HepG2 (cell line): ENCODE data around the gene PSMC3IP. TPM values are rescaled to one million over a fixed set of nuclear protein-coding genes. Genes with fewer than 3 reads are reported as not detected.
A peak's percentile ranks its signal among the peaks of the same experiment; 100 is the strongest.

Experiments used
- ATAC-seq: fragments of 200-7000 bp; cut with Tn5 transposase; 3 replicates; pipeline ENCODE4 v1.9.1; 2020; ENCODE audit warnings: mild to moderate bottlenecking, moderate library complexity
- BruUV-seq: library from RNA; stranded (reverse); fragments of 400-500 nt; replicated peaks from 2 replicates; lab custom pipeline; 2021; lab: Mats Ljungman, UMichigan
- CTCF ChIA-PET: fragments of 300-600 bp; formaldehyde crosslinking; extraction: SDS; loops from one replicate; lab custom pipeline; 2021; ENCODE audit warnings: low total read pairs, inconsistent platforms, low intra/inter-chr PET ratio; lab: Yijun Ruan, JAX
- POLR2A ChIA-PET: fragments of 350-600 bp; sonication (Branson Sonifier 250); formaldehyde crosslinking; loops from one replicate; lab custom pipeline; 2020; ENCODE audit warnings: antibody characterized with exemption, inconsistent platforms; lab: Yijun Ruan, JAX
- DNase-seq: peaks from one replicate; pipeline ENCODE4 v3.0.0-alpha.2; 2015; ENCODE audit warnings: low spot score
- FAIRE-seq: peaks from 3 replicates; lab custom pipeline; 2011; peaks lifted over from hg19 to GRCh38; lab: Jason Lieb, UNC
- H2AFZ ChIP-seq: one replicate; pipeline ENCODE4 v1.6.1; 2011; ENCODE audit warnings: low read length, inconsistent platforms
- H3K27ac ChIP-seq: fragments of 300-600 bp; 3 replicates; pipeline ENCODE4 v1.8.0; 2011; ENCODE audit warnings: mixed run types, mild to moderate bottlenecking, mixed read lengths, low read length, inconsistent platforms; ENCODE audit not compliant: insufficient read depth; ENCODE audit errors: extremely low read length
- H3K27me3 ChIP-seq, 2 experiments: fragments of 200-600 bp in 1 of 2; 2 replicates in 1 of 2; 3 replicates in 1 of 2; pipeline versions ENCODE4 v1.6.0 to v1.8.0; 2011; ENCODE audit warnings: low read length in 2 of 2, mild to moderate bottlenecking in 2 of 2, moderate library complexity in 2 of 2, inconsistent platforms in 1 of 2; ENCODE audit not compliant: insufficient read depth in 2 of 2, control insufficient read depth in 1 of 2
- H3K36me3 ChIP-seq, 2 experiments: fragments of 200-600 bp in 1 of 2; replicated peaks in 1 of 2; 2 replicates in 1 of 2; 3 replicates in 1 of 2; pipeline versions ENCODE4 v1.5.1 to v1.8.0; 2011; ENCODE audit warnings: low read length in 2 of 2, inconsistent platforms in 1 of 2; ENCODE audit not compliant: insufficient read depth in 2 of 2, control insufficient read depth in 1 of 2
- H3K4me1 ChIP-seq: 2 replicates; pipeline ENCODE4 v1.5.1; 2012; ENCODE audit warnings: low read length, inconsistent platforms; ENCODE audit not compliant: insufficient read depth
- H3K4me2 ChIP-seq: 2 replicates; pipeline ENCODE4 v1.6.0; 2011; ENCODE audit warnings: low read depth, low read length, inconsistent platforms
- H3K4me3 ChIP-seq, 3 experiments: fragments of 200-600 bp in 1 of 3; sonication (generic), shearing (Covaris generic) in 1 of 3; replicated peaks in 1 of 3; 2 replicates each; pipeline ENCODE4 v1.5.1; 2011 to 2016; ENCODE audit warnings: low read length in 3 of 3, inconsistent platforms in 2 of 3, low read depth in 2 of 3, mild to moderate bottlenecking in 2 of 3, control low read depth in 1 of 3, mixed read lengths in 1 of 3; ENCODE audit not compliant: insufficient read depth in 1 of 3
- H3K79me2 ChIP-seq: one replicate; pipeline ENCODE4 v1.6.1; 2011; ENCODE audit warnings: low read length, inconsistent platforms; ENCODE audit not compliant: insufficient read depth
- H3K9ac ChIP-seq: 2 replicates; pipeline ENCODE4 v1.6.0; 2011; ENCODE audit warnings: mild to moderate bottlenecking, low read depth, low read length, inconsistent platforms; ENCODE audit not compliant: insufficient read depth
- H3K9me3 ChIP-seq: 2 replicates; pipeline ENCODE4 v1.5.1; 2012; ENCODE audit warnings: mild to moderate bottlenecking, low read length
- H4K20me1 ChIP-seq: 2 replicates; pipeline ENCODE4 v1.6.0; 2011; ENCODE audit warnings: inconsistent platforms, mild to moderate bottlenecking, low read length, moderate library complexity; ENCODE audit not compliant: insufficient read depth
- ARID4A ChIP-seq: sonication (generic); formaldehyde crosslinking; IDR thresholded peaks from 2 replicates; pipeline ENCODE4 v1.5.0; 2020; ENCODE audit warnings: mild to moderate bottlenecking, missing genetic modification reagents, borderline replicate concordance
- ARNTL ChIP-seq: sonication (generic); formaldehyde crosslinking; IDR thresholded peaks from 2 replicates; pipeline ENCODE4 v1.4.0; 2020; ENCODE audit warnings: mild to moderate bottlenecking, missing genetic modification reagents
- DBP ChIP-seq: sonication (generic); formaldehyde crosslinking; IDR thresholded peaks from 2 replicates; pipeline ENCODE4 v1.4.0; 2020; ENCODE audit warnings: missing genetic modification reagents; ENCODE audit errors: not compliant biosample characterization
- GATAD2A ChIP-seq: IDR thresholded peaks from 2 replicates; pipeline ENCODE4 v1.6.1; 2016
- HIC2 ChIP-seq: sonication (generic); formaldehyde crosslinking; IDR thresholded peaks from 2 replicates; pipeline ENCODE4 v1.9.0; 2022; ENCODE audit warnings: low read depth, missing genetic modification reagents
- RXRB ChIP-seq: IDR thresholded peaks from 2 replicates; pipeline ENCODE4 v1.6.1; 2016; ENCODE audit warnings: borderline replicate concordance, missing genetic modification reagents, missing compliant biosample characterization
- SALL1 ChIP-seq: sonication (generic); formaldehyde crosslinking; IDR thresholded peaks from 2 replicates; pipeline ENCODE4 v1.8.0; 2022; ENCODE audit warnings: mild to moderate bottlenecking, missing genetic modification reagents
- ZNF280D ChIP-seq: sonication (generic); formaldehyde crosslinking; IDR thresholded peaks from 2 replicates; pipeline ENCODE4 v1.5.1; 2020; ENCODE audit warnings: mild to moderate bottlenecking, missing genetic modification reagents
- ZNF691 ChIP-seq: sonication (generic); formaldehyde crosslinking; IDR thresholded peaks from 2 replicates; pipeline ENCODE4 v1.4.0; 2020; ENCODE audit warnings: missing genetic modification reagents, low read depth, mild to moderate bottlenecking, borderline replicate concordance
- ZNF788 ChIP-seq: sonication (generic); formaldehyde crosslinking; IDR thresholded peaks from 2 replicates; pipeline ENCODE4 v1.5.0; 2020; ENCODE audit warnings: mild to moderate bottlenecking, missing genetic modification reagents, borderline replicate concordance
- WGBS: methylation state at CpG from one replicate; pipeline ENCODE4 v1.1.6; 2017; ENCODE audit warnings: low lambda C conversion rate; 5-methylcytosine and 5-hydroxymethylcytosine counted together
- in situ Hi-C: cut with HindIII; loops from 2 replicates; pipeline ENCODE4 v1.10.0; 2017; ENCODE audit warnings: low pct_unique_long_range_greater_than_20kb; ENCODE audit not compliant: extremely low pct_ligation_motif_present
- intact Hi-C: fragments of 100-400 bp; cut with micrococcal nuclease; formaldehyde crosslinking; loops from one replicate; pipeline ENCODE4 v1.10.0; 2022; ENCODE audit not compliant: unreplicated experiment
- polyA plus RNA-seq, 8 experiments: library from polyadenylated mRNA; depleted of rRNA in 3 of 8; stranded (reverse) in 7 of 8; unstranded in 1 of 8; fragments of >200 nt; fragmentation: Illumina TruSeq in 4 of 8; extraction: Trizol in 4 of 8; gene quantifications; 2 replicates each; pipeline versions ENCODE4 v1.2.1 to v1.2.3, GENCODE V29; 2011 to 2016; ENCODE audit warnings: low read depth in 4 of 8, missing spikeins in 1 of 8, mixed read lengths in 1 of 8; ENCODE audit not compliant: insufficient read depth in 1 of 8
- total RNA-seq, 5 experiments: library from RNA; depleted of rRNA; stranded (reverse); fragments of >200 nt; fragmentation: Illumina TruSeq; extraction: Trizol; gene quantifications; 2 replicates each; pipeline ENCODE4 v1.2.3, GENCODE V29; 2016; ENCODE audit warnings: low read depth in 1 of 5

PSMC3IP gene
- total and polyA plus RNA-seq, 2 of the 13 experiments (the other 11 are each of a cell fraction or from before 2014, with no cell fraction given), result 6.5 to 22.4 TPM

GRCh38 chr17:42527932-42528331 is 49.6 kb downstream of the PSMC3IP start:
- H3K9ac ChIP-seq, result no peak overlapping the region
- ChIA-PET POLR2A (interaction anchor here (0.6 to 1.5 kb wide), 5 partner anchors 8 to 105 kb away, joined by 3 to 12 read pairs (median 3); partner anchors contain the start of gene NAGLU), CTCF (interaction anchor here (1.2 to 4.0 kb wide), 5 partner anchors 10 to 206 kb away, joined by 3 to 37 read pairs (median 12); no protein-coding TSS in a partner anchor)
- in situ Hi-C loops, result no loop called here
- 48% methylated on average over 6 of the region's 6 CpGs for WGBS
- no peak overlapping the region for H2AFZ ChIP-seq
- no peaks in the 10 kb centered on the region for H4K20me1 ChIP-seq
- no peaks in the 10 kb centered on the region for H3K9me3 ChIP-seq
- no peaks in the 10 kb centered on the region for H3K36me3 ChIP-seq
- ATAC-seq (no peak), FAIRE-seq (no peak), DNase-seq (peak; percentile 58)
- peak overlapping the region; percentile 62; the same call in 1 of the 2 replicates for H3K4me2 ChIP-seq
- H3K27me3 ChIP-seq, result no peaks in the 10 kb centered on the region
- no peaks in the 10 kb centered on the region for H3K79me2 ChIP-seq
- no peak overlapping the region for H3K4me3 ChIP-seq
- H3K4me1 ChIP-seq, result peaks cover 87% of the 10 kb centered on the region
- intact Hi-C loops, result loop anchor here (1.0 kb wide), 2 partner anchors 11 to 205 kb away; no protein-coding TSS in a partner anchor
- no TSS peak for BruUV-seq
- no peak overlapping the region for H3K27ac ChIP-seq
- TF ChIP-seq ARNTL (CRISPR knock-in tag) (0 out of 2 replicates have a peak, but pooled peaks have one; percentile 20), ZNF788 (CRISPR knock-in tag) (no peak), HIC2 (CRISPR knock-in tag) (peak; percentile 40; the same call in 1 of the 2 replicates), ARID4A (CRISPR knock-in tag) (no peak), SALL1 (CRISPR knock-in tag) (peak; percentile 31; the same call in 1 of the 2 replicates), DBP (CRISPR knock-in tag) (no peak), RXRB (CRISPR knock-in tag) (no peak; the same call in 1 of the 2 replicates), ZNF280D (CRISPR knock-in tag) (peak; percentile 86), ZNF691 (CRISPR knock-in tag) (0 out of 2 replicates have a peak, but pooled peaks have one; percentile 36), GATAD2A (CRISPR knock-in tag) (peak; percentile 75)
